Hematopoietic multipotent progenitor cell treated with erythropoietin and hydrocortisone succinate and interleukin-3 and kit ligand, for 8 days (in vitro differentiated cells): Measurements from ENCODE around the gene COL4A2.

Source experiments
- DNase-seq: peaks from one replicate; pipeline ENCODE4 v3.0.0-alpha.2; 2015

COL4A2 gene

DNA sequence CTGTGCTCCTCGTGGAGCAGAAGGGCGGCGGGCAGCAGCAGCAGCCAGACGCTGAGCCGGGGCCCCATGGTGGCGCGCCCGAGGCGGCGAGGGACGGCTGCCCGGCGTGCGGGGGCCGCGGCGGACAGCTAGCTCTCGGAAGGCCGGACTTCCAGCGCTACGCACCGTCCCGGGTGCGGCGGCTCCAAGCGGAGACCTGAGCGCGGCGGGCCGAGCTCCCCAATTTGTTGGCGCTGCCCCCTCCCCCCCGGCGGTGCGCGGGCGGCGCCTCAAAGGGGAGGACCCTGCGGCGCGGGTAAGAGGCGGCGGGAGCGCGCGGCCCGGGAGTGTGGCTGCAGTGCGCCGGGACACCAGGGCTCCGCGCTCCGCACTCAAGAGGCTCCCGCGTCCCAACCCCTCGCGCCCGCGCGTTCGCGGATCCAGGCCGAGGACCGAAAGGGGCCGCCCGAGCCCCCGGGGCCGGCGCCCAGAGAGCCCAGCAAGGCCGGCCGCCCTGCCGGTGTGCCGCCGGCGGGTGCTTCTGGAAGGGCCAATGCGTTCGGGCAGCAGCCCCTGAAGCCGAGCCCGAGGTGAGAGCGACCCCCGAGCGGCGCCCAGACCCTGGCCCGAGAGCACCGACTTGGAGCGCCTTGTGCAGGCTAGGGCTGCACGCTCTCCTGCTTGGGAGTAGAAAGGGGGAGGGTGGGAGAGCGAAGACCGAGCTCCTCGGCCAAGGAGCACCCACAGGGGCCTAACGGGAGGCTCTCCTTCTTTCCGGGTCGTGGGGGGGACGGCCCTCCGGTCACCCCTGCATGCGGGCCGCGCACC lies at the start of gene COL4A2, which contains the start of gene COL4A1:
TSS of gene COL4A2 (plus strand) at position 325 of the 807 bp plus-strand sequence. CDS start 620 bp downstream, outside the sequence.
TSS of gene COL4A1 (minus strand) at position 198 of the 807 bp plus-strand sequence. CDS start at position 68, 130 bp downstream.
- no peak for DNase-seq

DNA sequence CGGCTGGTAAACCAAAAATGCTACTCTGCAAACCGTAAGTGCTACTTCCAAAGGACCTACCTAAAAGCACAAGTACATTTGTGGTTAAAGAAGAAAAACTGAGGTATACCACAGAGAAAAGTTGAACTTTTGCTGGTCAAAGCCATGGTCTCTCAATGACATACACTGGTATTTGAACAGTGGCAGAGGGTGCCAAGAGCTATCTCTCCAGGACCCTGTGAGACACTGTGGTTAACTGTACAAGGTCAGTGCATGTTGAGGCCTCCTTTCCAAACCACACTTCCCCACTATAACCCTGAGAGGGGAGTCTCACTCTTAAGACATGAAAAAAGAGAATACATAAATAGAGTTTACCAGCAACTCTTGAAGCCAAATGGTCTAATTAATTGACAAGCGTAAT lies 49.7 kb upstream of the COL4A2 start:
- no peak for DNase-seq

DNA sequence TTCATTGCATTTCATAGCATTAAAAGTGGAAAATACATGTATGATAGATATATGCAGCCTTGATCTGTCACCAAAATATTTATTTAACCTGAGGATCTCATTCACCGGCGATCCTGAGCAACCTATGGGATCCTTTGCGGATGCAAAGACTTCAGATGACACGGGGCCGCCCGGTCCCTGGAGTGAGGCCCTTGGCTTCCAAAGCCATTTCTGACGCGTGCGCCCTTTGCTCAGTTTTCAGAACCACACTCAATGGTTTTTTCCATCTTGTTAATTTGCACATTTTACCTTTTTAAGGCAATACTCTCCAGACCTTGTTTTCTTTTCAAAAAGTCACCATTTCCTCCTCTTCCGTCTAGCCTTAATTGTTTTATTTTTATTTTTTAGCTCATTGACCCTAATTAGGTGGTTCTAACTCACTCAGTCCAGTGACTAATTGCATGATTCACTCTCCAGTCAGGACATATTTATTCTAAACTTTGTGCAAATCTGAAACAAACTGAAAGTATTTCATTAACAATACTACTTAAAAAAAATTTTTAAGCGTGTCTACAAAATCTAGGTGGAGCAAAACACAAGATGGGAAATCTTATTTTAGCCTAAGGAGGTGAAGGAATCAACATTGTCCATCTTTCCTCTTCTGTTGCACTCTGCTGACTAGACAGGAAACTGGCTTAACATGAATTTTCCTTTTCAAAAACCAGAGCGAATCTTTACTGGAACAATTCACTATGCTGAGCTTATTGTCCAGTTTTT lies 48.0 kb upstream of the COL4A2 start:
- DNase-seq: no peak

DNA sequence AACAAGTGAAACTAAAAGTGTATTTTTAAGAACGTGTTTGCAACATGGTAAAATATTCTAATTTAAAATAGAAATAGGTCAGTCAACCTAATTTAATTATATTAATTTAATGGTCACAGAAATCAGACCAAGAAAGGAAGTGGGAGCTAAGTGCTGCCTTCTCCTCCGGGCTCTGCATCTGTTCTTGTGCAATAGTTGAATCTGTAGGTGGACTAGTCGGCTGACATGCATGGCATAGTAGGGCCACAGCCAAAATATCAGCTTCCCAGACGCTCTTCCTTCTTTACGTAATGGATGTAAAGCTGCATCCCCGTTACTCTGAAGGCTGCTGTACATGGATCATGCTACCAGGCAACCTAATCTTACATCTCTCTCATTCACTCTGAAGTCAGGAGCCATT lies 47.4 kb upstream of the COL4A2 start:
- no peak for DNase-seq

DNA sequence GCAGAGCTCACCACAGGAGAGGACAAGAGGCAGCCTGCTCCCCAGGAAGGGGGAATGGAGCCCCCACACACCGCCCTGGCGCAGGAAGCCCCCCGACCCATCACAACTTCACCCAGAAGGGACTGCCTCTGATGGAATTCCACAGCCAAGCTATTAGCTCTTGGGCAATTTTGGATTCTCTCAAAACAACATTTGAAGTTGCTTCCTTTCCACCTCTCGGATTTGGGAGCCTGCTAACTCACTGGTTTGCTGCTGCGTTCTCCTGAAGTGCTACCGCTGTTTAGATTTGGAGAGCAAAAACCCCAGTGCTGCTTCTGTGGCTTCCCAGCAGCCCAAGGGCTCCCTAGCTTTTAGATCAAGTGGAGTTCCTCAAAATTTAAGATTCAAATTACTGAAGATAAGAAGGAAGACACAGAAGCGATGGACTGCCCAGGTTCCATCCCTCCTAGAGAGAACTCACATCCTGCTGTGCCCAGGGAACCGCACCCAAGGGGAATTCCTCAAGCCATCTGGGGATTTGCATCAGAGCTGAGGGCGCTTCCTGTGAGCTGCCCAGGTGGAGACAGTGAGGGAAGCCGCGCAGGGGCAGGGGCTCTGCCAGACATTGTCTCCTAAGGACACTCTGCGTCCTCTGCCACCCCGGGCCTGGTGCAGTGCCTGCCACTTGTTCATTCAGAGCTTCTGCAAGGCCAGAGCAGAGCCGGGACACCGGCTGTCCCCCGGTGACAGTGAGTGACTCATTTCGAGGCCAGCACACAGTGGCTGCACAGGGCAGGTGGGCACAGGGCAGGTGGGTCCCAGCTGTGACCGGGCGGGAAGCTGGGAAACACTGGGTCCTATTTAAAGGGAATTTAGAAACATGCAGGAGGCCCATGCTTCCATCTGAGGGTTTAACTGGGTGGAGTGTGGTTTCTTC lies 45.7 kb upstream of the COL4A2 start:
- DNase-seq: no peak

DNA sequence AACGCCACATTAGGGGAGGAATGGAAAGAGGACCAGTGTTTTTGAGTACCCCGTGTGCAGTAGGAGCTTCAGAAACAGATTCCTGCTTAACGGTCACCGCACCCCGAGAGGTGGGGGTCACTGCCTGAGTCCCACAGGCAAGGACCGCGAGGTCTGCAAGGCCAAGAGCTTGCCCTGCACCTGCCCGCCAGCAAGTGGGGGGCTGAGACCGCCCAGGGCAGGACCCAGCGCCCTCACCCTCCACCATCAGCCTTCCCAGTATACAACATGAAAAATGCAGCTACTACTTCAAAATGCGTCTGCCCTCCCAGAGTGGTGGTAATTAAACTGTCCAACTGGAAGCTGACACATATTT lies 45.0 kb upstream of the COL4A2 start:
- no peak for DNase-seq

DNA sequence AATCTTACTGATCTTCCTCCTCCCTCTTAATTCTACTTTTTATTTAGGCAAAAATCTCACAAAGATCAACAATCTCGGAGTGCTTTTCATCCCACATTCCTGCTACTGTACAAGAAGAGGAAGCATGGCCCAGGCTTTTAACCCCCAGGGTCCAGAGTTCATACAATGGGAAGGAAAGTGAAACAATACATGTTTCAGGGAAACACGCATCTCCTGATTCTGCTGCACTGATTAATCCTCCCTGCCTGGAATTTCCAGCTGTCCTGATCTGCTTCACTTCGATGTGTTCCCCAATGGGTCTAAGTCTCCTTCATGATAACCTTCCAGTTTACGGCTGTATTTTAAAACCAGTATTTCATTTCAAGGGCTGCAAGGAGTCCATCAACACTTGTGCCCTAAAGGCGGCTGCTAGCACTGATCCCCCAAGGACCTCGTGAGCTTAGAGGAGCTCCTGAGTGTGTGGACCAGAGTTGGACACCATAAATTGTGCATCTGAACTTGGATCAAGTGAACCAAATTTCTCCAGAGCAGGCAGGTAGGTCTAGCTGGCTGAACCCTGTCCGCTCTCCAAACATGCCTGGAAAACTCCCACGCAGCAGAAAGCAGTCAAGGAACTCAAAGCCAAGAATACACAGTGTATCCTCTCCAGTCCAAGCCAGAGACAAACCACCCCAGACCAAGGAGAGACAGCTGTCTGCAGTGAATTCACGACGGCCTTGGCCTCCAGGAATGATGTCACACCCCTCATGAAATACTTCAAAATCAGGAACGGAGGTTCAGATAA lies 44.4 kb upstream of the COL4A2 start:
- DNase-seq: no peak

DNA sequence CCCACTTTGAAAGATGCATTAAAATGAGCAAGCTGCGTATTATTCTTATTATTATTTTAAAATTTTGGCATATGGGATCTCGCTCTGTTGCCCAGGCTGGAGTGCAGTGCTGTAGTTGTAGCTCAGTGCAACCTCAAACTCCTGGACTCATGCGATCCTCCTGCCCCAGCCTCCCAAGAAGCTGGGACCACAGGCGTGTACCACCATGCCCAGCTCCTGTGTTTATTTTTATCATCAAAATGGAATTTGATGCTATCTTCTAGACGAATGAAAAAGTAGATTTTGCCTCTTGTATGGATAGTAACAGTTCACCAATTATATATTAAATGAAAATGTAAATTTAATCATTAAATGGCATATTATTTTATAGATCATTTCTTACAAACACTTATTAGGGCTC lies 43.7 kb upstream of the COL4A2 start:
- DNase-seq: no peak

DNA sequence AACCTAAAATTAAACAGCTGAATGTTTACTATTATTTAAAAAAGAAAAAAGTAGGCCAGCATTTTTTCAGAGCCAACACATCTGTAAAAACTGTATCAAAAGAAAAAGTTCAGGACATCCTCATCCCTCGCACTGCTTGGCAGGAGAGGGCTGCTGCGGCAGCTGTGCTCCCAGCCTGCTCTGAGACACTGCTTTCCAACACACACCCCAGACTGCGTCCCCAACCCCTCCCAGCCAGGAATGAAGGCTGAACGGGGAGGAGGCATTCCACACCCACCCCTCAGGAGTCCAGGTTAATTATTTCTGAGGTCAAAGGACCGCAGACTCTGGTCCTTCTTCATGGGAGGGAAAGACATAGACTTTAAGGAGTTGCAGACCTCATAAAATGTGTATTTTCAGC lies 43.2 kb upstream of the COL4A2 start:
- no peak for DNase-seq

DNA sequence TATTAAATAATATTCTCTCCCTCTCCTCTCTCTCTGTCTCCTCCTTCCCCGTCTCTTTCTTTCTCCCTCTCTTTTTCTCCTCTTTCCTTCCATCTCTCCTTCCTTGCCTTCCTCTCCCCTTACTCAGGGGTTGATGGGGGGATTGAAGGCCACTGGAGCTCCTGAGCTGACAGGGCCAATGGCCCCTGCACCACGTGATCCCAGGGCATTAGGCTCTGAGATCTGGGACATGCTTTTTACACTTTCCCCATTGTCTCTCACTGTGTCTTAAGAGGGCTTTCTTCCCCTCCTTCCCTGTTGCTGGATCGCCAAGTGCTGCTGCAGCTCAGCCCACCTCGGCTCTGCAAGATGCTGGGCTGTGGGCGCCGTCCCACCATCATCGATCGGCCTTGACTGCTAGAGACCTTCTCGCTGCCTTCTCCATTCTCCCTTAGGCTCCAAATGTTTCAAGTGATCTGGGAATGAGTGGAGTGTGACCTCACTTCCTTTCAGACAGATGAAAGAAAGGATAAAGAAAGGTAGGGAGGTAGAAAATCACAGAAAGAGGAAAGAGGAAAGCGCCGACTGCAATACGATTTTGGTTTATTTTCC lies 42.3 kb upstream of the COL4A2 start:
- DNase-seq: no peak

DNA sequence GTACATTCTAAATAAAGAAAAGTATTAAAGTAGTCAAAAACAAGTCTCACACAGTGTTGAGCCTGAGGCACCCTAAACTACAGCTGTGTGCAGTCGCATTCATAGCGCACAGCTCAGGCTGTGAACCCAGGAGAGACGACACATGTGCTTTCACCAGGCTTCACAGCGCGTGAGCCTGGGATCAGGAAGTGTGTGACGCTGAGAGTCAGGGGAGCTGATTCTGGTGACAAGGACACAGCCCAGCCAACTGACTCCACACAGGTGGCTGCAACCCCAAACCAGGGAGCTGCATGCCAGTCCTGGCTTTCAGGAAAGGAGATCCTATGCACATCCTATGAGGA lies 41.8 kb upstream of the COL4A2 start:
- DNase-seq: no peak

DNA sequence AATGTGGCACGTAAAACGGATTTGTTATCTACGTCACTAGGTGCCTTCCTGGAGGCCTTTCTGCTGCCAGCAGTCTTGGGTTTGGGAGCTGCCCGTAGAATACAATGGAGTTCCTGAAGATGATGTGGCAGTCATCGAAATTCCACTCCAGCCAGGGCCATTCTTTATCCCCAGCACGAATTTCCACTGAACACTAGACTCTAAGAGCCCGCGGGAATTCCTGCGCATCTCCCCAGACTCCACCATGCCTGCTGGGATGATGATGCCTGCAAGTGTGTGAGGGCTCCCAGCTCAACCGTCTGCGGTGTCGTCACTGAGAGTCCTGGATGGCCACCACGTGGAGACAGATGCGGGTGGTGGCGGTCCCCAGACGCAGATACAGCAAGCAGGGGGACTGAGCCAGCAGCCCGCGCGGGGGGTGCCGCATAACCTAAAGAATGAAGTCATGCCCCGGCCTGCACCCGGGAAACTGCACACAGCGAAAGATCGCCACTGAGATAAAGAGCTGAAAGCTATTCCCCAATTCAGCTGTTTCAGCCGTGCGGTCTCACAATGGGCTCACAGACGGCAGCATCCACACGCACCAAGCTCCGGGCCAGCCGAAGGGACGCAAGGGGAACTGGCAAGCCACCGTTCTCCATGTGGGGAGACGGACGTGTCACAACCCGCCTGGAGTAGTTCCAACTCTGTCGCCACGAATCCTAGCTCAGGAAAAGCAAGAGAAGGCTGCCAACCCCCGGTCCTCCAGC lies 41.2 kb upstream of the COL4A2 start:
- no peak for DNase-seq

DNA sequence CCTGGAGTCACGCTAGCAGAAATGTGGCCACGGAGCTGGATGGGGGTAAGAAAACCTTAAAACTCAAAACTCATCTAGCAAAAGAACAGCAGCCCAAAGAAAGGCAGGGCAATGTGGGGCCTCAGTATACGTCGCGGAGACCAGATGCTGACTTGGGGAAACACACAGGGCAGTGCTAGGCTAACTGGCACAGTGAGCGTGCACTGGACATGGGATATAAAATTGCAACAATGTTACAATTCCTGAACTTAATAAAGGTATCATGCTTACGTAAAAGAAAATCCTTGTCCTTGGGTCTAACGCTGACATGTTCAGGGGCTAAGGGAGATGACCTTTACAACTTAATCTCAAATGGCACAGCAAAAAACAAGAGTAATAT lies 40.7 kb upstream of the COL4A2 start:
- no peak for DNase-seq

DNA sequence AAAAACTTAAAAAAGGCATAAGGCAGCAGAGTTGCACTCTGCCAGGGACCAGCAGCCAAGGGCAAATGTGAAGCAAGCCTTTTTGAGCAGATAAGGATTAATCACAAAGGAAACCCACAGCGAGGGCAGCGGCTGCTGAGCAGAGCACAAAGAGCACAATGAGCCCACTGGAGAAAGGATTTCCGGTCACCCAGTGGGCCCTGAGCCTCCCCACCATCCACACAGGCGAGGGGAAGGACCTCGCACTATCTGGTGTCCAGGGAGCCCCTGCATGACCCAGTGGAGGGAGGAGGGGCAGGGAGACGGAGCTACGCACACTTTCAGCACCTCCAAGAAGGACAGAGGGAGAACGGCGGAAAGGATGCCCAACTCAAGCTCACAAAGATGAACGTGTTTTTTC lies 40.1 kb upstream of the COL4A2 start:
- DNase-seq: no peak

DNA sequence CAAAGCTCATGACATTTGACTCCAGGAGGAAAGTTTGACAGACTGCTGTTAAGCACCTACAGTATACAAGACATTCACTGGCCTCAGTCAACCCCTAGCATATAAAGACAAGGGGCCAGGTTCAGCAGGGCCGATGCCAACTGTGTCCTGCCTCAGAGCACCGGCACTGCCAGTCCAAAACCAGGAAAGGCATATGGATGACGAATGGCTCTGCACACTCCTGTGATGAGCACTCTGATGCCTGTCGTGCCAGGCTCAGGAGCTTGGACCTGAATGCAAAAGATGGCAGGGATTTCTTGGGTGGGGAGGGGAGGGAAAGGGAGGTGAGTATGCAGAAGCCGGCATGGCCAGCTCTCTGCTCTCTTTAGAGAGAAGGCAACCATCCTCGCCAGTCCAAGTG lies 39.0 kb upstream of the COL4A2 start:
- no peak for DNase-seq

DNA sequence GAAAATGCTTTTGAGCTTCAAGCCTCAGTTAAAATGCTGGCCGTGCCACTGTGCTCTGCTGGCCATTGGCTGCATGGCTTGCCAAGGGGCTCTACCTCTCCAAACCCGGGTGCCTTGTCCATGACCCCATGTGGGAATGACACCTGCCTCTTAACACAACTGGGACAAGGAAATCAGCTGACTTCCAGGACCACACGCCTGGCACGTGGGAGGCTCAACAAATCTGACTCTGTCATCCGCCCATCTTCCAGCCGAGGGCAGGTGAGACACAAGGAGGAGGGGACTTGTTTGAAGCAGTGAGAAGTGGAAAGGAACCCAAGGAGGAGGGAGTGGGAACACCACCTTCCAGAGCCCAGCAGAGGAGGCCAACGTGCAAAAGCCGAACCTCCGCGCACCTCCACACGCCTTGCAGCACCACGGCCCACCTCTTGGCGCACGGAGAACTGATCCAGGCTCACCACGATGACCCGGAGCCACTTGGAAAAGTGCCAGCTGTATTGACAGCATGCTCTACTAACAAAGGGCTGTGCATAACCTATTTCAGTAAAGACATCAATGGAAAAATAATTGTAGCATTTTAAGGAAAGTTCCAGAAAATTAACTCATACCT lies 38.4 kb upstream of the COL4A2 start:
- no peak for DNase-seq

DNA sequence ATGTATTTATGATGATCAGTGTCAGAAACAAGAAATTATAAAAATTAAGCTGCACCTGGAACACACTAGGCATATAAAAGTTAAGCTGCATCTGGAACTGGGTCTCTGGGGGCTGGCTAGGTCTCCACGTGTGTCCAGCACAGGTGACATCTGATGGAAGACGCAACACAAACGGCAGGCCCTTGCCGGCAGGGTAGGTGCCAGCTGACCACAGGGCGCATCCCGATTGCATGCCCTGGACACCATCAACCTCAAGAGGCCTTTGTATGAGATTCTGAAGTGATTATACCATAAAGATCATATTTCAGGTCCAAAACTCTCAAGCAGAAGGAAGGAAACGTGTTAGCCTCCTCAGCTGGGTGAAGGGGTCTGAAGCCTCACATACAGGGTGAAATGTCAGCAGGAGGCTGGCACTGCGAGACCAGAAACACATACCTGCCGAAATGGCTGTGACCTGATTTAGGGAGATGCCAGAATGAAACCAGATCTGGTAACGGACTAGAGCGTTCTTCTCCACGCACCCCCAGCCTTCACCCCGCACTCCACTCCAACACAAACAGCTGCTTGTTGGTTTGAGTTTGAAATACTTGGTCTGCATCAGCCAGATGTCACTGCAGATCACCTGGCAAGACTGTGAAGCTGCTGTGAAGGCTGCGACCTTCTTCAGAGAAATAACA lies 37.4 kb upstream of the COL4A2 start:
- DNase-seq: no peak

DNA sequence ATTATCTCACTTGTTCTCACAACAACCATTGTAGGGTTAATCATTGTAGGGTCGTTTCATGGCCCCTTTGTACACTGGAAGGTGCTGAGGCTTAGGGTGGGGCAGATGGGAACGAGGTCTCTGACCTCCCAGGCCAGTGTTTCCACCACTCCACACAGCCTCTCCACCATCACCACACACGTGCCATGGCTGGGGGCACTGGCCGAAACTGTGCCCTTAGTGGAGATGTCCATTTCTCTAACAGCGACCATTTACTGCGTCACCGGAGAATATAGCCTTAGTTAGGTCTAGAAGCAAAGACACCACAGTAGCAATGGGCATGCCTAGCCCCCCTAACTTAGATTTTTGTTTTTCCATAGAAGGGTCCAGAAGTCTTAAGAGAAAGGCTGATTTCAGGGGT lies 36.6 kb upstream of the COL4A2 start:
- no peak for DNase-seq

DNA sequence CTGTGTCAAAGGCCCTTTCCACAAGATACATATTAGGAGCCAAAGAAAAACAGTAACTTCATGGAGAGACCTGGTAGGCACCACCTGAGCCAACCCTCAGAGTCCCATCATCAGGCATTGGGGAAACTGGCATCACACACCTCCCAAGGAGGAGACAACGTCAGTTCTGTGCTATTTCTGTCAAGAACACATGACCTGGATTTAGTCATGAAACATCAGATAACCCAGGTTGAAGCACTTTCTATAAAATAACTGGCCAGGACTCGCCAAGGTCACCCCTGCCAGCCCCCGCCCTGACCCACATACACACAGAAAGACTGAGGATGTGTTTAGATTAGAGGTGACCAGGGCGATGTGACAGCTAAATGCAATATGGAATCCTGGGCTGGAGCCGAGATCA lies 35.8 kb upstream of the COL4A2 start:
- no peak for DNase-seq

DNA sequence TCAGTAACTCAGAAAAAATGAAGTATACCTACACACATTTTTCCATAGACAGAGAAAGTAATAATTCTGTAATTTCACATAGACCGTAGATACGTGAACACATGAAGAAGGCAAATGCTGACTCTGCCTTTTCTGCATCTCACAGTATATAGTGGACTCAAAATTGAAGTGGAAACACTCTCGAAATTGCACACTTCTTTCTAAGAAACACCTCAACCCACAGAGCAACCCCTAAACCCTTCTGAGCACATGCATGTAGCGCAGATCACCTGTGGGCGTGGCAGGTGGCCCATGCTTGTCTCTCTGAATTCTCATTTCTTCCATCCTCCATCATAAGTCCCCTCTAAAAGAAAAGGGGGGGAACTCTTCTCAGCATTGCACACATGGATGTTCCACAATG lies 34.9 kb upstream of the COL4A2 start:
- no peak for DNase-seq
